ENCODE data around the gene SLC12A6.
A peak's percentile ranks its signal among the peaks of the same experiment; 100 is the strongest.

SLC12A6 gene

DNA sequence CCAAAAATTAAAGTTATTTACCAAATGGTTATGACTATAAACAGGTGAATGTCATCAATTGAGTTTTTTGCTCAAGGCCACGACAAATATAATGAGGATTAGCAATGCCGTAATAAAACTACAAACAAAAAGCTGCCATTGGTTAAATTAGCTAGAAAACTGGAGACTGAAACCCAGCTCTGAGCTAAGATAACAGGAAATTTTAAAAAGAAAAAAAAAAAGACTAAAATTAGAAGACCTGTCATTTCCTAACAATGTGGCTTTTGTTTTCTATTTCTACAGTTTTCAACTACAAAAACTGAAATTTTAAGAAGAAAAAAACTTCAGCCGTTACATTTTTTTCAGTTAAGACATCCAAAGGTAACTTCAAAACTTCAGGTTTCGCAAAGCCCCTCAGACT, 9.7 kb downstream of the SLC12A6 start:
- no peak for DNase-seq

DNA sequence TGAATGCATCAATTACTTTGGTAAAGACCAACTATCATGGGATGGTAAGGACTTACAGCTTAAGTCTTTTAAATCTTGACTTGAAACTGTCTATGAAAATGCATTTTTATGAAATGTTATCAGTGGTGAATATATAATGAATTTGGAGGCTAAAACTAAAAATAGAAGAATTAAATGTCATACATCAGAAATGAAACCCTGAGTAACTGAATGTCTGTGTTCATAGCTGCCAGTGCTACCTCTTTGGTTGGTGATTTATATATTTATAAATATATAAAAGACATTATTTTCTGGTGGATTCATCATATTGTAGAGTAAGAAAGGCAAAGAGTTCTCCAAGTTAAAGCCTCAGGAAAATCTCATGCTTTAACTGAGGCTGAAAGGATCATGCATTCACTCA, 12.2 kb downstream of the SLC12A6 start:
- DNase-seq, result no peak

DNA sequence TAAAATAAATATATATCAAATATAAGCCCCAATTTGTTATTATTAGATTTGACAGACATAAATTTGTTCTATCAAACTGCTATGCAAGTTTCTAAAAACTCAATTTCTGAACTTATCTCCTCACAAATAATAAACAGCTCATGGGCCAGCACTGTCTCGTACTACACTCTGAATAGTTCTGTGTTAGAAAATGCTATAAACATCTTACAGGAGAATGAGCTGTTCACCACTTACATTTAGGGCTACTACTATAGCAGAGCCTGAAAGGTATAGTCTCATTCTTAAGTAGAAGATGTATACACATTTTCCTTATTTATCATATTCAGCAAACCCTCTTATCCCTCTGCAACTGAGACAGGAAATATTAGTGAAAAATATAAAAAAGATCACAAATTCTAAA, 12.6 kb downstream of the SLC12A6 start:
- DNase-seq, result no peak

DNA sequence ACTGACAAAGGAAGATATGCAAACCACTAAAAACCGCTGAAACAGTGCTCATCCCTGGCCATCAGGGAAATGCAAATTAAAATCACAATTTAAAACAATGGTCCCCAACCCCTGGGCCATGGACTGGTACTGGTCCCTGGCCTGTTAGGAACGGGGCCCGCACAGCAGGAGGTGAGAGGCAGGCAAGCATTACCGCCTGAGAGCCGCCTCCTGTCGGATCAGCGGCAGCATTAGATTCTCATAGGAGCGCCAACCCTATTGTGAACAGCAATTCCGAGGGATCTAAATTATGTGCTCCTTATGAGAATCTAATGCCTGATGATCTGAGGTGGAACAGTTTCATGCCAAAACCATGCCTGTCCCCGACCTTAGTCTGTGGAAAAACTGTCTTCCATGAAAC, 14.4 kb downstream of the SLC12A6 start:
- DNase-seq, result no peak

DNA sequence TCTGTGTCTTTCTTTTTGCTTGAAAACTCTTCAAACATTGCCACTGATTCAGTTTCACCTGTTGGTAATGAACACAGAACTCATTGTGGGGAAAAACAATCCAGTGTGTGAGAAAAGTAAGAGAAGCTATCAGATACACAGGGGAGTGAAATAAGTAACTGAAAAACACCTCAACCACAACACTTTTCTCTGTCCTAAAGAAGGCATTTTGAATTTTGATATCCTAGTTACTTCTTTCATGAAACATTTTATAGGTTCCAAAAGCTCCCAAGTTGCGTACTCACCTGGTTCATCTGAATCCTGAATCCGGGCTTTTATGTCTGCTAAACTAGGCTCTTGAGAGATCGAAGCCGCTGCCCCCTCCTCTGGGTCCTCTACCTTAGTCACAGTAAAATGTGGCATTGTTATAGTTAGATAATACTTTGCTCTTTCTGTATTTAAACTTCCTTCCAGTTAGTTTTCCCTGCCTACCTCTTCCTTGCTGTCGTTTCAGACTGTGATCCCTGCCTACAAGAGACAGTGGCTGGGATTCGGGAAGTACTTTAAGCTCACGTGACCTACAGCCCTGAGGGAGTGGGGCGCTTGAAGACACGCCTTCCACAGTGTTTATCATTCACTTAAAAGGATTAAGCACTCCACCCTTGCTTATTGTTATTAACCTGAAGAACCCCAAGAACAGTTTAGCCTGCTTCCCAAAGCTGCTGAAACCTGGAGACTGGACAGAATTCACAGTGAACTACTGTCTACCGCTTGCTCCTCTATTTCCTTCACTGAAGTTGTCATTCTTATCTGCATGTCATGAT, 19.1 kb downstream of the SLC12A6 start:
- peak; percentile 52 to 68 for DNase-seq

DNA sequence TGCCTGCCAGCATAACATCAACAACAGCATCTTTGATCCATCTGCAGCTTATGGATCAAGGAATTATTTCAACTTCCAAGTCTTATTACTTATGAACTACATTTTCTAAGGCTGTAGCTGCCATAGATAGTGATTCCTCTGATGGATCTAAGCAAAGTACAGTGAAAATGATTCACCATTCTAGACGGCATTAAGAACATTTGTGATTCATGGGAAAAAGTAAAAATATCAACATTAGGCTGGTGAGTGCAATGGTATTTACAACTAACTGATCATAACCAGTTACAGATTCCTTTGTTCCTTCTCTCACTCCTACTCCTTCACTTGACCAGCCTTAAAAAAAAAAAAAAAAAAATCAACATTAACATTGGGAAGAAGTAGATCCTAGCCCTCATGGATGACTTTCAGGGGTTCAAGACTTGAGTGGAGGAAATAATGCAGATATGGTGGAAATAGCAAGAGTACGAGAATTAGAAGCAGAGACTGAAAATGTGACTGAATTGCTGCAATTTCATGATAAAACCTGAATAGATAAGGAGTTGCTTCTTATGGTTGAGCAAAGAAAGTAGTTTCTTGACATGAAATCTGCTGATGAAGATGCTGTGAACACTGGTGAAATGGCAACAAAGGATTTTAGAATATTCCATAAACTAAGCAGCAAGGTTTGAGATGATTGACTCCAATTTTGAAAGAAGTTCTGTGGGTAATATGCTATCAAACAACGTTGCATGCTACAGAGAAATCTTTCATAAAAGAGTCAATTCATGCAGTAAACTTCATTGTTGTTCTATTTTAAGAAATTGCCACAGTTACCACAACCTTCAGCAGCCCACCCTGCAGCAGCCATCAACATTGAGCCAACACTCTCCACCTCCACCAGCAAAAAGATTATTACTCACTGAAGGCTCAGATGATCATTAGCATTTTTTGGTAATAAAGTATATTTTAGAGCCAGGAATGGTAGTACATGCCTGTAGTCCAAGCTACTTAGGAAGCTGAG, 22.8 kb downstream of the SLC12A6 start:
- DNase-seq, result no peak

DNA sequence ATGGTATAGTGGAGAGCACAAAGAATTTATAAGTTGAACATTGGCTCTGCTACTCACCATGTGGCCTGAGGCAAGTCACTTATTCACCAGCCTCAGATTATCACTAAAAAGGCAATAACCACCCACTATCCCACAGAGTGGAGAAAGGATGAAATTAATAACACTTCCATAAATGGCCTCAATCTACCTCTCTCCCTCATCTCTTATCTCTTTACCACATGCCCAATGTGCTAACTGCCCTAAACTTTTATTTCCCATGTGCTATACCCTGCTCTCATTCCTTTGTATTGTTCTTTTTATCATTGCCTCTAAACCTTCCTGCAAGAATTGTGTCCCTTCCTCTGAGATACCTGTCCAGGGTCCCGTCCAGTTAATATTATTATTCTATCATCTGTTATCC, 26.0 kb downstream of the SLC12A6 start:
- no peak for DNase-seq

DNA sequence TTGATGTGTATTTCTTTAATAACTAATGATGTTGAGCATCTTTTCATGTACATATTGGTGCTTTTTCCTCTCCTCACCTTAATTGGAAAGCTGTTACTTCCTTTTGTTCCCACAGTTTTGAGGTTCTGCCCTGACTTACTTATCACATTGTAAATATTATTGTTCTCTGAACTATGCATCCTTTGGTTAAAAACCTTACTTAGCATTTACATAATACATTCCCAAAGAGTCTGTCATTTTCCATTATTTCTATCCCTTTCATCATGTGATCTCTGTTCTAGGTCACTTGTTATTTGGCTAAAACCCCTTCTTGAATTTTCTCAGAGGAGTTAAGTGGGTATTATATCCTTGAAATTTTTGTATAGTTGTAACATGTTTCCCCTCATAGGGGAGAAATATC, 33.0 kb downstream of the SLC12A6 start:
- DNase-seq, result no peak

DNA sequence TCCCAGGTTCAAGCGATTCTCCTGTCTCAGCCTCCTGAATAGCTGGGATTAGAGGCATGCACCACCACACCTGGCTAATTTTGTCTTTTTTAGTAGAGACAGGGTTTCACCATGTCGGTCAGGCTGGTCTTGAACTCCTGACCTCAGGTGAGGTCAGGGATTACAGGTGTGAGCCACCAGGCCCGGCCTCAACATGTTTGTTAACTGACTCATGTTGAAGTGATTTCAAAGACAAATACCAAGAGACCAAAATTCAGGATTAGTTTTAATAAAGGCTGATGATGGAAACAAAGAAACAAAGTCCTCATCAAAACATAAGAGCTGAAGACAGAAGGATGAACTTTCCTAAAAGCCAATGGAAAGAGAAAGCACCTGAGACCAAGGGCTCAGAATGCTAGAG, 36.5 kb downstream of the SLC12A6 start:
- DNase-seq, result no peak

DNA sequence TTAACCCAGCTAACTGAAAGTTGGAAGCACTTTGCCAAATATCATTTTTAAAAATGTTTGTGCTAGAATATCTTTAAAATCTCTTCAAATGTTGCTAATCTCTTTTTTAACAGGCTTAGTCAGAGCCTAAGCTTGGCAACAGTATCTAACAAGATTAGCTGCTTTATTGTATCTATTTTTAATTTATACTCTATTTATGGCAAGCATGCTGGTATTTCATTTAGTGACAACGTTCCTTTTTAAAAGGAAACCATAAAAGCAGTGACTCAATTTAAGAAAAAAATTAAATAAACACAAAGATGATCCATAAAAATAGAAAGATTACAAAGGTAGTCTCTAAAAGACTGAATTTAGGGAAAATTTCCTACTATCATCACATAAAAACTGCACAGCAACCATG, 40.5 kb downstream of the SLC12A6 start:
- DNase-seq, result no peak

DNA sequence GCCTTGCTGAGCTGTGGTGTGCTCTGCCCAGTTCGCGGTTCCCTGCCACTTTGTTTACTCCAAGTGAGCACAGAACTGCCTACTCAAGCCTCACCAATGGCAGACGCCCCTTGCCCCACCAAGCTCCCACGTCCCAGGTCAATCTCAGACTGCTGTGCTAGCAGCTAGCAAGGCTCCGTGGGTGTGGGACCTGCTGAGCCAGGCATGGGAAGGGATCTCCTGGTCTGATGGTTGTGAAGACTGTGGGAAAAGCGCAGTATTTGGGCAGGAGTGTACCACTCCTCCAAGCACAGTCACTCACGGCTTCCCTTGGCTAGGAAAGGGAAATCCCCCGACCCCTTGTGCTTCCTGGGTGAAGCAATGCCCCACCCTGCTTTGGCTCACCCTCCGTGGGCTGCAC, 45.0 kb downstream of the SLC12A6 start:
- DNase-seq, result no peak

DNA sequence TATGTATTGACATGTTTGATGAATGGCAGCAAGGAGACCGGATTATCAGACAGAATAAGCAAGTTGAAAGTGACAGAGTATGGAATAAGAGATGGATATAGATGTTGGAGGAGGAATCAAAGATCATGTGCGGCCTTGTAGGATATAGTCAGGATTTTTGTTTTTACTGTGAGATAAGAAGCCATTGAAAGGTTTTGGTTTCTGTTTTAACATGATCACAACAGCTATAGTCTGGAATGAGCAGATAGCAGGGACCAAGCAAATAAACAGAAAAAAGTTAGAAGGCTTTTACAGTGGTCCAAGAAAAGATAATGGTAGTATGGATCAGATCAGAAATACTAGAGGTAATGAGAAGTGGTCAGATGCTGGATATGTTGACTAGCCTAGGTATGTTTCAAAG, 52.6 kb downstream of the SLC12A6 start:
- no peak for DNase-seq

DNA sequence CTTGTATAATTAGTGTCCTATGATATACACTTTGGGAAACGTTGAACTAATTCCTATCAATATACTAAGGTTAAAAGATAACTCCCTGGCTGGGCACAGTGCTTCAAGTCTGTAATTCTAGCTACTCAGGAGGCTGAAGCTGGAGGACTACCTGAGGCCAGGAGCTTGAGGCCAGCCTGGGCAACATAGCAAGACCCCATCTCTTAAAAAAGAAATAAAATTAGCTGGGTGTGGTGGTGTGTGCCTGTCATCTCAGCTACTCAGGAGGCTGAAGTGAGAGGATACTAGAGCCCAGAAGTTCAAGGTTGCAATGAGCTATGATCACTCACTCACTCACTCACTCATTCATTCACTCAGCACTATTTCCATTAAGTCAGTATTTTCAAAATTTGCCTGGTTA, 55.2 kb downstream of the SLC12A6 start:
- no peak for DNase-seq

DNA sequence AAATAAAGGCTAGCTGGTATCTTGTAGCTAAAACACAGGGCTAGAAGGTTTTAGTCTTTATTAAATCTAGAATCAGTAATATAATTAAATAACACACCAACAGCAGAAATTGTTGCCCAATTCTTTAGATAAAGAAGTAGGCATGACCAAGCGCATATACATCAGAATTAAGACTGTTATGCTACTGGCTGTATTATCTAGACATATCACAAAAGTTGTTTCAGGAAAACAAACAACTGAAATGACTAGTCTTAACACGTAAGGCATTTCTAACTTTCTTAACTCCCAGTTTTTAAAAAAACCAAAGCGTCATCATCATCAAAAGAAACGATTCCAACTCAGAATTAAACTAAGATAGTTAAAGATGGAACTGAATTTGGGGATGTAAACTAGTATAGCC, 57.4 kb downstream of the SLC12A6 start:
- DNase-seq, result no peak

DNA sequence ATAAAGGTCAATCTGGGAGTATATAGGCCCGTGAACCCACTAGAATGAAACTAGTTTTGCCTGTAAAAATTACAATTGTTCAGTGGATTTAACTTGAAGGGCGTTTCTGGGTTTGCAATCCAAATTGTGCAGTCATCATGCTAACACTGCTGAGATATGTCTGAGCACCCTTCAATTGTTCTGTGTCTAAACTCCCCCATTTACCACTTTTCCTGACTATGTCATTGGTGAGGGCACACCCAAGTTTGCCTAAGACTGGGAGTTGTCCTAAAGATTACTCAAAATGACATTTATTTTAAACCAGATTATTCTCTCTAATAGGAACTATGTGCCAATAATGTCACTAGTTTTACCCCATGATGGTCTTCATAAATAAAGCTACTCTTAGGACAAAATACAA, 58.2 kb downstream of the SLC12A6 start:
- no peak for DNase-seq

DNA sequence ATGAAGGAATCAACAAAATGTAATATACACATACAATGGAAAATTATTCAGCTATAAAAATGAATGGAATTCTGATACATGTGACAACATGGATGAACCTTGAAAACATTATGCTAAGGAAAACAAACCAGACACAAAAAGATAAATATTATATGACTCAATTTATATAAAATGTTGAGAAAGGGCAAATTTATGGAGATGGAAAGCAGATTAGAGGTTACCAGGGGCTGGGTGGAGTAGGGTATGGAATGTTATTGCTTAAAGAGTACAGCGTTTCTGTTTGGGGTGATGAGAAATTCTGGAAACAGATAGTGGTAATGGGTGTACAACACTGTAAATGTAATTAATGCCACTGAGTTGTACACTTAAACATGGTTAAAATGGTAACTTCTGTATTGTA, 61.9 kb downstream of the SLC12A6 start:
- no peak for DNase-seq

DNA sequence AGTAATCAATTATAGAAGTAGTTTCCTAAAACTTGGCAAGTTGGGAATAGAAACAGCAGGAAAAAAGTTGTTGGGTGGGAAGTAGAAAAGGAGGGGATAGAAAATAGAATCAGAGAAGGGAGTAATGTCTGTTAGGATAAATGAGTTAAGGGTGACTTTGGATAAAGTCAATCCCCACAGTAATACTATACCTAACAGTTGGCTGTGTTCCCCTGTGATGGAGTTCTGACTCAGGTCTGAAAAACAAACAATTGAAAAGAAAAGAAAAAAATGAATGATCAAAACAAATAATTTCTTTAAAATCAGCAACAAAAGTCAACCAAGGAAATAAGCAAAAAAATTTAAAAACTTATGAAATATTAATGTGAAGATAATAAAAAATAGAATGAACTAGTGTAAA, 62.4 kb downstream of the SLC12A6 start:
- DNase-seq, result no peak

DNA sequence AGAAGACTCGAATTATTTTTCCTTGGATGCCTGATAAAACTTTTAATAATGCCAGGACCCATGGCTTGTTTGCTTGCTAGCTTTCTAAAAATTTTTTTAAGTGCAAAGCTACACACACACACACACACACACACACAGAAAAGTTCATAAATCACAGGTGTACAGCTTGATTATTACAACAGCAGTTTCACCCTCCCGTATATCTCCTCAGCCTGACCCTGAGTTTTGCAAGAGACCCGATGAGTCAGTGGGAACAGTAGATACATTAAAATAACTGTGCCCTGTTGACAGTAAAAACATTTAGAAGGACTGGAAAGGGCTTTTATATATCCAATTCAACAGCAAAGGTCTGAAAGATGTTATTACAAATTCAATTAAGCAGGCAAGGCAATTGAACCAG, 66.1 kb downstream of the SLC12A6 start:
- DNase-seq, result no peak

DNA sequence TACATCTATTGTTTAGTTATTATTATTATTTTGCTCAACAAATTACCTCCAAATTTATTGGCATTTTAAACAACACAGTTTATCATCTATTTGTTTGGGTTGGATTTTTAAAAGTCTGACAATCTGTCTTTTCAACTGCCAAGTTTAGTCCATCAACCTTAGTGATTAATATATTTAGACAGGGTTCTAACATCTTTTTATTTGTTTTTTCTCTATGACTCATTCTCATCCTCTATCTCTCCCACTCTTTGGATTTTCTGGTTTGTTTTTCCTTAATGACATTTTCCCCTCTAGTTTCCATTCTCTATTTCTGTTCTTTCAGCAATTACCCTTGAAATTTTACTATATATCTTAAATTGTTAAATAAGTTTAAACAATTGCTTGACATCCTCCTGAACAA, 70.8 kb downstream of the SLC12A6 start:
- no peak for DNase-seq

DNA sequence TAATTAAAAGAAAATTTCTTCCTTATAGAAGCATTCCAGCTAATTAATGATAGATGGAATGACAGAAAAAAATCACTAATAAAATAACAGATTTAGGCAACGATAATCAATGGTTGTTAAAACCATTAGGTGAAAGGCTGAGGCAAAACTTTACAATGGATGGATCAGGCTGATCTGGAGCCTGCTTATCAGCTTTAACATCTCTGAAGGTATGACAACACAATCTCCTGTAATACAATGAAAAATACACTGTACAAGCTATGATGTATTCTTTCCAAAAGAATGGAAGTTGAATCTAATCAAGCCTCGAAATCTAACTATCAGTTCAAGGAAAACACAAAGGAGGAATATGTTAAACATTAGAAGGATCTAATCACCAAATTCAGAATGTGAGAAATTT, 73.5 kb downstream of the SLC12A6 start:
- no peak for DNase-seq

DNA sequence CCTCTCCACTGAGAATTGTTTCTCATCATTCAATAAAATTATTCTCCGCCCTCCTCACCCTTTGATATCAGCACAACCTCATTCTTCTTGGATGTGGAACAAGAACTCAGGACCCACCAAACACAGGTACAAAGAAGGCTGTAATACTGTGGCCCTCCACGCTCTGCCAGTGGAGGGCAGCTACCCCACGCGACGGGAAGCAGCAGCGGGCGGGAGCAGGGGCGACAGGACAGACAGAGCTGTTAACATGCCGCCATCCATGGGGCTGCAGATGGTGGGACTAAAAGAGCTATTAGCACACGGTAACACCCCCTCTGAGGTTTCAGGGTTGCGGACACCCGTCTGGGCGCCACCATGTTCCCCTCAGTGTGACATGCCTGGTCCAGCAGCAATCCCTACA, 75.2 kb downstream of the SLC12A6 start:
- no peak for DNase-seq

DNA sequence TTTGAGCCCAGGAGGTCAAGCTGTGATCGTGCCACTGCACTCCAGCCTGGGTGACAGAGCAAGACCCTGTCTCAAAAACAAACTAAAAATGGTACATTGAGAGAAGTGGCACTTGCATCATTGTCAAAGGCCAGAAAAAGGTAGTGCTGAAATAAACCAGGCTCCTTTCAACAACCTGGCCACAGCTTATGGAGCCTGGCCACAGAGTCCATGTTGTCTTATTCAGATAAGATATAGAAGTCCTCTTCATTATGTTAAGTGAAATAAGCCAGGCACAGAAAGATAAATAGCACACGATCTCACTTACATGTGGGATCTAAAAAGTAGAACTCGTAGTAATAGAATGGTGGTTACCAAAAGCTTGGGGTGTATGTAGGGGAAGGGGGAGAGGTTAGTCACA, 78.0 kb downstream of the SLC12A6 start:
- DNase-seq, result no peak

DNA sequence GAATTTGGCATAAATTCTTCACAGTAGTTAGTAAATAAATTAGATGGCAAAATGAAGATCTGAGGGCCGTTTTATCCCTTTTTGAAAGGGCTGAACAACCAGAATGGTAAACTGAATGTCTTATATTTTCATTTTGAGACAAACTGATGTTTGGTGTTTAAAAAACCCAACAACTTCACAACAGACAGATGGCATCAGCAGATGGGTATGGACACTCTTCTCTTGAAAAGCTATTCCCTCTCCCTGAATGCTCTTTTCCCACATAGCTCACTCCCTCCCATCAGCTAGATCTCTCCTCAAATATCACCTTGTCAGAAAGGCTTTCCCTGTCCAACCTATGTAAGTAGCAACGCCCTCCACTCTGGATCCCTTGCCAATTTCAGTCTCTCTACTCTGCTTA, 79.4 kb downstream of the SLC12A6 start:
- no peak for DNase-seq

DNA sequence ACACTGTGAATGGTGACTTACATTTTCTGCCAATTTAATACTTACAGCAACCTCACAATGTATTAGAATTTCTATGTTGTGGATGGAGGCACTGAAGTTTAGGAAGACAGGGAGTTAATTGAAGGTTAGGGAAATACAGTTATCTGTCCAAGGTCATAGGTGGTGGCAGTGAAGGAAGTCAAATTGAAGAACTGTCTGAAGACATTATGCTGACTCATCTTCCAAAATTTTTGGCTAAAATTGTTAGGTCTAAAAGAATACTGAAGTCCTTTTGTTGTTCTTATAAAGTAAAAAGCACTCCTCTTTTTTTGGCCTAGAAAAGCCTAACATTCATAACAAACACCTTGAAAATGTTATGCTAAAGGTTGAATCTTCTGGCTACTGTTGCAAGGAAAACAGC, 85.0 kb downstream of the SLC12A6 start:
- no peak for DNase-seq

All from NCI-H526 (cell line).